ENCODE measurements around the gene DEFB132. TPM values are rescaled to one million over a fixed set of nuclear protein-coding genes. Genes with fewer than 3 reads are reported as not detected.
A peak's percentile ranks its signal among the peaks of the same experiment; 100 is the strongest.
"Not testable (repeated sequence)": the region's sequence is repeated elsewhere in the genome, so short reads cannot be mapped to it uniquely, and the experiment has no call there.

The DEFB132 gene, protein sequence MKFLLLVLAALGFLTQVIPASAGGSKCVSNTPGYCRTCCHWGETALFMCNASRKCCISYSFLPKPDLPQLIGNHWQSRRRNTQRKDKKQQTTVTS
- polyA plus RNA-seq (2012; ENCODE audit: low read depth, missing spikeins): not detected

- no peak for TF ChIP-seq TAF1 (IDR thresholded peaks at IDR 0.05; ENCODE audit: low read depth, low read length)
- no peak for DNase-seq (ENCODE audit: insufficient read length, low spot score)
- no peak for FAIRE-seq
Measured at GRCh38 chr20:257419-257818, at the start of gene DEFB132. DEFB132 (plus strand) TSS chr20:257724; CDS start chr20:257779, 55 bp downstream.

GRCh38 chr20:208942-209566, 48.5 kb upstream of the DEFB132 start:
- TF ChIP-seq POU2F2 (IDR thresholded peaks at IDR 0.05; ENCODE audit: low read depth, low read length): no peak
- TF ChIP-seq SPI1 (IDR thresholded peaks at IDR 0.05; ENCODE audit: low read depth, low read length): no peak
- TF ChIP-seq POLR2A (IDR thresholded peaks at IDR 0.05; ENCODE audit: low read depth, low read length): no peak
- TF ChIP-seq TAF1 (IDR thresholded peaks at IDR 0.05; ENCODE audit: low read depth, low read length): no peak
- no peak for TF ChIP-seq PAX5 (IDR thresholded peaks at IDR 0.05; ENCODE audit: insufficient read depth, low read length, severe bottlenecking)
- TF ChIP-seq POLR2AphosphoS5 (IDR thresholded peaks at IDR 0.05; ENCODE audit: low read depth, low read length): no peak
- peak; percentile 5 for DNase-seq (ENCODE audit: insufficient read length, low spot score)
- FAIRE-seq: peak; percentile 93

- TF ChIP-seq TAF1 (IDR thresholded peaks at IDR 0.05; ENCODE audit: low read depth, low read length) (no peak), SPI1 (IDR thresholded peaks at IDR 0.05; ENCODE audit: low read depth, low read length) (no peak), POU2F2 (IDR thresholded peaks at IDR 0.05; ENCODE audit: low read depth, low read length) (no peak), POLR2A (IDR thresholded peaks at IDR 0.05; ENCODE audit: low read depth, low read length) (no peak), POLR2AphosphoS5 (IDR thresholded peaks at IDR 0.05; ENCODE audit: low read depth, low read length) (no peak), PAX5 (IDR thresholded peaks at IDR 0.05; ENCODE audit: insufficient read depth, low read length, severe bottlenecking) (no peak)
- FAIRE-seq (no peak), DNase-seq (ENCODE audit: insufficient read length, low spot score) (no peak)
Measured at GRCh38 chr20:210809-211502, 46.6 kb upstream of the DEFB132 start.

GRCh38 chr20:214383-214782, 43.1 kb upstream of the DEFB132 start:
- FAIRE-seq (no peak), DNase-seq (ENCODE audit: insufficient read length, low spot score) (no peak)
- TF ChIP-seq PAX5 (IDR thresholded peaks at IDR 0.05; ENCODE audit: insufficient read depth, low read length, severe bottlenecking) (no peak), POU2F2 (IDR thresholded peaks at IDR 0.05; ENCODE audit: low read depth, low read length) (no peak), POLR2AphosphoS5 (IDR thresholded peaks at IDR 0.05; ENCODE audit: low read depth, low read length) (no peak), POLR2A (IDR thresholded peaks at IDR 0.05; ENCODE audit: low read depth, low read length) (no peak), TAF1 (IDR thresholded peaks at IDR 0.05; ENCODE audit: low read depth, low read length) (no peak), SPI1 (IDR thresholded peaks at IDR 0.05; ENCODE audit: low read depth, low read length) (no peak)

GRCh38 chr20:215796-216195, 41.7 kb upstream of the DEFB132 start:
- DNase-seq (ENCODE audit: insufficient read length, low spot score): no peak
- FAIRE-seq: no peak
- TF ChIP-seq POU2F2 (IDR thresholded peaks at IDR 0.05; ENCODE audit: low read depth, low read length) (no peak), SPI1 (IDR thresholded peaks at IDR 0.05; ENCODE audit: low read depth, low read length) (no peak), POLR2A (IDR thresholded peaks at IDR 0.05; ENCODE audit: low read depth, low read length) (no peak), POLR2AphosphoS5 (IDR thresholded peaks at IDR 0.05; ENCODE audit: low read depth, low read length) (no peak), PAX5 (IDR thresholded peaks at IDR 0.05; ENCODE audit: insufficient read depth, low read length, severe bottlenecking) (no peak), TAF1 (IDR thresholded peaks at IDR 0.05; ENCODE audit: low read depth, low read length) (no peak)

- DNase-seq (ENCODE audit: insufficient read length, low spot score) (no peak), FAIRE-seq (no peak)
- no peak for TF ChIP-seq POLR2A (IDR thresholded peaks at IDR 0.05; ENCODE audit: low read depth, low read length)
- no peak for TF ChIP-seq POU2F2 (IDR thresholded peaks at IDR 0.05; ENCODE audit: low read depth, low read length)
- TF ChIP-seq SPI1 (IDR thresholded peaks at IDR 0.05; ENCODE audit: low read depth, low read length): no peak
- no peak for TF ChIP-seq PAX5 (IDR thresholded peaks at IDR 0.05; ENCODE audit: insufficient read depth, low read length, severe bottlenecking)
- TF ChIP-seq POLR2AphosphoS5 (IDR thresholded peaks at IDR 0.05; ENCODE audit: low read depth, low read length): no peak
- no peak for TF ChIP-seq TAF1 (IDR thresholded peaks at IDR 0.05; ENCODE audit: low read depth, low read length)
Measured at GRCh38 chr20:217266-217665, 40.3 kb upstream of the DEFB132 start.

- TF ChIP-seq POLR2AphosphoS5 (IDR thresholded peaks at IDR 0.05; ENCODE audit: low read depth, low read length) (no peak), SPI1 (IDR thresholded peaks at IDR 0.05; ENCODE audit: low read depth, low read length) (no peak), POU2F2 (IDR thresholded peaks at IDR 0.05; ENCODE audit: low read depth, low read length) (no peak), TAF1 (IDR thresholded peaks at IDR 0.05; ENCODE audit: low read depth, low read length) (no peak), PAX5 (IDR thresholded peaks at IDR 0.05; ENCODE audit: insufficient read depth, low read length, severe bottlenecking) (no peak), POLR2A (IDR thresholded peaks at IDR 0.05; ENCODE audit: low read depth, low read length) (no peak)
- FAIRE-seq (no peak), DNase-seq (ENCODE audit: insufficient read length, low spot score) (no peak)
Measured at GRCh38 chr20:219290-220115, 38.0 kb upstream of the DEFB132 start.

DNA sequence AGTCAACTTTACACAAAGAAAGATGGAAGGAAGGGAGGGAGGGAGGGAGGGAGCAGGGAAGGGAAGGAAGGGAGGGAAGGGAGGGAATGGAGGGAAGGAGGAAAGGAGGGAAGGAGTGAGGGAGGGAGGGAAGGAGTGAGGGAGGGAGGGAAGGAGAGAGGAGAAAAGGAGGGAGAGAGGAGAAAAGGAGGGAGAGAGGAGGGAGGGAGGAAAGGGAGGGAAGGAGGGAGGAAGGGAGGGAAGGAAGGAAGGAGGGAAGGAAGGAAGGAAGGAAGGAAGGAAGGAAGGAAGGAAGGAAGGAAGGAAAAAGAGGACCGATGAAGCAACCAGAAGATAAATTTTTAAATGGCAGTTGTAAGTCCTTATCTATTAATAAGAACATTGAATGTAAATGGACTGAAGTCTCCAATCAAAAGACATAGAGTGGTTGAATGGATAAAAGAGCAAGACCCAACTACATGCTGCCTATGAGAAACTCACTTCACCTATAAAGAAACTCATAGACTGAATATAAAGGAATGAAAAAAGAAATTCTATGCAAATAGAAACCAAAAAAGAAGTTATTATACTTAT, 36.2 kb upstream of the DEFB132 start:
- no peak for DNase-seq (ENCODE audit: insufficient read length, low spot score)
- FAIRE-seq: no peak
- TF ChIP-seq PAX5 (IDR thresholded peaks at IDR 0.05; ENCODE audit: insufficient read depth, low read length, severe bottlenecking) (no peak), POLR2AphosphoS5 (IDR thresholded peaks at IDR 0.05; ENCODE audit: low read depth, low read length) (no peak), POU2F2 (IDR thresholded peaks at IDR 0.05; ENCODE audit: low read depth, low read length) (no peak), SPI1 (IDR thresholded peaks at IDR 0.05; ENCODE audit: low read depth, low read length) (no peak), POLR2A (IDR thresholded peaks at IDR 0.05; ENCODE audit: low read depth, low read length) (no peak), TAF1 (IDR thresholded peaks at IDR 0.05; ENCODE audit: low read depth, low read length) (no peak)

GRCh38 chr20:225879-226278, 31.6 kb upstream of the DEFB132 start:
- not testable (repeated sequence) for FAIRE-seq; DNase-seq (ENCODE audit: insufficient read length, low spot score)
